22Rv1 (cell line): ENCODE results near the gene PDLIM3.

Experiments used
- ZFX ChIP-seq: fragments of 450-650 bp; IDR thresholded peaks from 2 replicates; pipeline ENCODE4 v1.6.1; 2017; ENCODE audit warnings: antibody characterized with exemption, borderline replicate concordance
- TF ChIP-seq, protein P1 (sequence below): fragments of 450-650 bp; IDR thresholded peaks from 2 replicates; pipeline ENCODE4 v1.5.1; 2017; ENCODE audit warnings: mild to moderate bottlenecking

DNA sequence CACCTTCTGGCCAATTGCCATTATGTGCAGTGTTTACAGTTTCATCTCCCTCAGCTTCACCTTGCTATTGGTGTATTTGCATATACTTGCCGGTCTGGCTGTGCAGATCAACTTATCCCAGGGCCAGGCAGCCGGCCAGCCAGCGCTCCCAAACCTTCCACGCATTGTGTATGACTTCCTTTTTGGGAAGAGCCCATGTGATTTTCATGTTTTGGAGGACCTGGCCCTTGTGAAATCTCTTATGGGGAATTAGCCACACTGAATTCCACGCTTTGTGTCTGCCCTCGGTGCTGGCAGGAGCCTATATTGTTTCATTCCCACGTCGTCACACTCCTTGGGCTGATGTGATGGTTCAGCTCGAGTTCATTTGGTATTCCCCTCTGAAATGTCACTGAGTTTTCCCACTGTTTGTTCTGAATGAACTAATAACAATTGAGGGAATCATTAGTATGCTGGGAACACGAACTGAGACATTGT lies 6.0 kb upstream of the PDLIM3 start:
- TF ChIP-seq, protein P1, sequence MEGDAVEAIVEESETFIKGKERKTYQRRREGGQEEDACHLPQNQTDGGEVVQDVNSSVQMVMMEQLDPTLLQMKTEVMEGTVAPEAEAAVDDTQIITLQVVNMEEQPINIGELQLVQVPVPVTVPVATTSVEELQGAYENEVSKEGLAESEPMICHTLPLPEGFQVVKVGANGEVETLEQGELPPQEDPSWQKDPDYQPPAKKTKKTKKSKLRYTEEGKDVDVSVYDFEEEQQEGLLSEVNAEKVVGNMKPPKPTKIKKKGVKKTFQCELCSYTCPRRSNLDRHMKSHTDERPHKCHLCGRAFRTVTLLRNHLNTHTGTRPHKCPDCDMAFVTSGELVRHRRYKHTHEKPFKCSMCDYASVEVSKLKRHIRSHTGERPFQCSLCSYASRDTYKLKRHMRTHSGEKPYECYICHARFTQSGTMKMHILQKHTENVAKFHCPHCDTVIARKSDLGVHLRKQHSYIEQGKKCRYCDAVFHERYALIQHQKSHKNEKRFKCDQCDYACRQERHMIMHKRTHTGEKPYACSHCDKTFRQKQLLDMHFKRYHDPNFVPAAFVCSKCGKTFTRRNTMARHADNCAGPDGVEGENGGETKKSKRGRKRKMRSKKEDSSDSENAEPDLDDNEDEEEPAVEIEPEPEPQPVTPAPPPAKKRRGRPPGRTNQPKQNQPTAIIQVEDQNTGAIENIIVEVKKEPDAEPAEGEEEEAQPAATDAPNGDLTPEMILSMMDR, result no peak
- no peak for TF ChIP-seq ZFX
